B cell (primary cell): Measurements from ENCODE around the gene LRRC4. TPM values are rescaled to one million over a fixed set of nuclear protein-coding genes. Genes with fewer than 3 reads are reported as not detected.

ENCODE experiments used
- ATAC-seq: fragments of 200-7000 bp; cut with Tn5 transposase; one replicate; pipeline ENCODE4 v1.10.0; 2021; ENCODE audit warnings: low read depth, mild to moderate bottlenecking, moderate number of reproducible peaks, moderate library complexity
- CTCF ChIA-PET: fragments of 350-600 bp; sonication (Branson Sonifier 250); formaldehyde crosslinking; loops from one replicate; lab custom pipeline; 2021; ENCODE audit warnings: antibody characterized with exemption, inconsistent platforms; lab: Charles Lee
- POLR2A ChIA-PET: fragments of 350-600 bp; sonication (Branson Sonifier 250); formaldehyde crosslinking; loops from one replicate; lab custom pipeline; 2021; ENCODE audit warnings: antibody characterized with exemption; lab: Charles Lee
- DNase-seq: peaks from one replicate; pipeline ENCODE4 v3.0.0; 2013
- H2AFZ ChIP-seq: 2 replicates; pipeline ENCODE4 v1.6.1; 2012; ENCODE audit warnings: mild to moderate bottlenecking, low read depth, low read length; ENCODE audit not compliant: insufficient read depth, poor library complexity, severe bottlenecking
- H3K27ac ChIP-seq, 2 donors: 1 replicate in 1 of 2; 2 replicates in 1 of 2; pipeline ENCODE4 v1.5.1; 2012 to 2013; ENCODE audit warnings: low read length in 2 of 2, mild to moderate bottlenecking in 2 of 2, moderate library complexity in 1 of 2
- H3K27me3 ChIP-seq, 4 experiments: fragments of 200-600 bp in 1 of 4; sonication (generic) in 1 of 4; replicated peaks in 1 of 4; 1 replicate in 2 of 4; 2 replicates in 2 of 4; pipeline versions ENCODE4 v1.6.1 to v1.7.0; 2013 to 2016; ENCODE audit warnings: low read length in 3 of 4, mild to moderate bottlenecking in 2 of 4, mixed read lengths in 1 of 4, moderate library complexity in 1 of 4; ENCODE audit not compliant: insufficient read depth in 4 of 4, control insufficient read depth in 3 of 4; ENCODE audit errors: control extremely low read depth in 1 of 4
- H3K36me3 ChIP-seq, 2 experiments: replicated peaks in 1 of 2; 1 replicate in 1 of 2; 2 replicates in 1 of 2; pipeline versions ENCODE4 v1.6.1 to v1.7.1; 2013; ENCODE audit warnings: low read length in 1 of 2; ENCODE audit not compliant: insufficient read depth in 2 of 2, control insufficient read depth in 1 of 2; ENCODE audit errors: control extremely low read depth in 1 of 2, extremely low read depth in 1 of 2
- H3K4me1 ChIP-seq, 2 donors: fragments of 200-600 bp in 1 of 2; sonication (generic) in 1 of 2; 1 replicate in 1 of 2; 2 replicates in 1 of 2; pipeline versions ENCODE4 v1.5.1 to v1.6.1; 2013 to 2017; ENCODE audit warnings: low read length in 2 of 2; ENCODE audit not compliant: control insufficient read depth in 2 of 2, insufficient read depth in 2 of 2
- H3K4me2 ChIP-seq: replicated peaks from 2 replicates; pipeline ENCODE3; 2012; ENCODE audit warnings: mild to moderate bottlenecking, low read depth, low read length; ENCODE audit not compliant: poor library complexity, severe bottlenecking
- H3K4me3 ChIP-seq, 5 experiments: fragments of 200-600 bp in 1 of 5; sonication (generic) in 1 of 5; 1 replicate in 3 of 5; 2 replicates in 2 of 5; pipeline versions ENCODE4 v1.5.1 to v1.7.0; 2011 to 2016; ENCODE audit warnings: low read length in 4 of 5, mild to moderate bottlenecking in 4 of 5, low read depth in 2 of 5, control low read depth in 1 of 5, moderate library complexity in 1 of 5; ENCODE audit not compliant: insufficient read depth in 1 of 5; ENCODE audit errors: control extremely low read depth in 1 of 5, extremely low read depth in 1 of 5
- H3K79me2 ChIP-seq: fragments of 200-600 bp; sonication (generic); one replicate; pipeline ENCODE4 v1.6.0; 2016; ENCODE audit warnings: low read length; ENCODE audit not compliant: control insufficient read depth, insufficient read depth
- H3K9ac ChIP-seq: fragments of 200-600 bp; sonication (generic); 2 replicates; pipeline ENCODE4 v1.6.1; 2017; ENCODE audit warnings: mild to moderate bottlenecking, low read length, moderate library complexity
- H3K9me3 ChIP-seq, 3 donors: one replicate each; pipeline versions ENCODE4 v1.6.1 to v1.7.1; 2013; ENCODE audit warnings: low read length in 2 of 3; ENCODE audit not compliant: control insufficient read depth in 2 of 3, insufficient read depth in 1 of 3; ENCODE audit errors: control extremely low read depth in 1 of 3
- H4K20me1 ChIP-seq: 2 replicates; pipeline ENCODE4 v1.6.0; 2012; ENCODE audit warnings: mild to moderate bottlenecking, low read length; ENCODE audit not compliant: insufficient read depth, control insufficient read depth, poor library complexity, severe bottlenecking
- H3K27ac Mint-ChIP-seq: one replicate; pipeline ENCODE4 v1.8.0; 2021; ENCODE audit warnings: mixed read lengths
- H3K27me3 Mint-ChIP-seq: one replicate; pipeline ENCODE4 v1.8.0; 2021; ENCODE audit warnings: mixed read lengths
- H3K4me1 Mint-ChIP-seq: one replicate; pipeline ENCODE4 v1.8.0; 2021; ENCODE audit warnings: mixed read lengths
- H3K4me3 Mint-ChIP-seq: one replicate; pipeline ENCODE4 v1.8.0; 2021; ENCODE audit warnings: mixed read lengths
- H3K9me3 Mint-ChIP-seq: one replicate; pipeline ENCODE4 v1.8.0; 2022; ENCODE audit warnings: mixed read lengths; ENCODE audit not compliant: insufficient read depth
- EZH2 ChIP-seq: IDR thresholded peaks from 2 replicates; pipeline ENCODE4 v1.6.1; 2012; ENCODE audit warnings: borderline replicate concordance, low read depth, mild to moderate bottlenecking, moderate library complexity, low read length; ENCODE audit not compliant: insufficient read depth, poor library complexity, severe bottlenecking
- WGBS: methylation state at CpG from one replicate; pipeline ENCODE4 v1.1.5; 2013; ENCODE audit warnings: missing lambda C conversion rate; ENCODE audit not compliant: insufficient coverage; 5-methylcytosine and 5-hydroxymethylcytosine counted together
- intact Hi-C: fragments of 100-400 bp; cut with micrococcal nuclease; formaldehyde crosslinking; loops from one replicate; pipeline ENCODE4 v1.10.0; 2022
- polyA plus RNA-seq: library from polyadenylated mRNA; depleted of rRNA; stranded (reverse); fragments of >200 nt; gene quantifications from 2 replicates; pipeline ENCODE4 v1.2.3, GENCODE V29; 2012
- total RNA-seq, 2 donors: library from RNA; stranded (reverse); fragments of 120-200 nt in 1 of 2; gene quantifications; 1 replicate in 1 of 2; 2 replicates in 1 of 2; pipeline versions ENCODE4 v1.2.3 to v1.2.4, GENCODE V29; 2013 to 2022
- TF ChIP-seq, protein P1 (sequence below): fragments of 200-600 bp; IDR thresholded peaks from one replicate; pipeline ENCODE4 v1.8.0; 2022; ENCODE audit warnings: antibody characterized with exemption, mild to moderate bottlenecking

The LRRC4 gene
- total and polyA plus RNA-seq, 2 donors (not counting 1 experiment from before 2014, with no cell fraction given): 0.98 to 1.2 TPM

GRCh38 chr7:127981965-127982364, 49.3 kb downstream of the LRRC4 start:
- ChIA-PET CTCF (interaction anchor here (0.7 to 2.0 kb wide), 2 partner anchors 273 to 481 kb away, joined by 3 to 4 read pairs; no protein-coding TSS in a partner anchor), POLR2A (no interaction called here)
- peaks cover 5 to 14% of the 10 kb centered on the region in 2 experiments for H3K36me3 ChIP-seq
- intact Hi-C loops: no loop called here
- H3K27me3 Mint-ChIP-seq: no peaks in the 10 kb centered on the region
- no peak overlapping the region for H2AFZ ChIP-seq
- H3K4me3 Mint-ChIP-seq: no peak overlapping the region
- H3K4me1 Mint-ChIP-seq: peaks cover 5% of the 10 kb centered on the region
- no peak for TF ChIP-seq EZH2
- TF ChIP-seq, protein P1, sequence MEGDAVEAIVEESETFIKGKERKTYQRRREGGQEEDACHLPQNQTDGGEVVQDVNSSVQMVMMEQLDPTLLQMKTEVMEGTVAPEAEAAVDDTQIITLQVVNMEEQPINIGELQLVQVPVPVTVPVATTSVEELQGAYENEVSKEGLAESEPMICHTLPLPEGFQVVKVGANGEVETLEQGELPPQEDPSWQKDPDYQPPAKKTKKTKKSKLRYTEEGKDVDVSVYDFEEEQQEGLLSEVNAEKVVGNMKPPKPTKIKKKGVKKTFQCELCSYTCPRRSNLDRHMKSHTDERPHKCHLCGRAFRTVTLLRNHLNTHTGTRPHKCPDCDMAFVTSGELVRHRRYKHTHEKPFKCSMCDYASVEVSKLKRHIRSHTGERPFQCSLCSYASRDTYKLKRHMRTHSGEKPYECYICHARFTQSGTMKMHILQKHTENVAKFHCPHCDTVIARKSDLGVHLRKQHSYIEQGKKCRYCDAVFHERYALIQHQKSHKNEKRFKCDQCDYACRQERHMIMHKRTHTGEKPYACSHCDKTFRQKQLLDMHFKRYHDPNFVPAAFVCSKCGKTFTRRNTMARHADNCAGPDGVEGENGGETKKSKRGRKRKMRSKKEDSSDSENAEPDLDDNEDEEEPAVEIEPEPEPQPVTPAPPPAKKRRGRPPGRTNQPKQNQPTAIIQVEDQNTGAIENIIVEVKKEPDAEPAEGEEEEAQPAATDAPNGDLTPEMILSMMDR: no peak
- H3K27ac Mint-ChIP-seq: no peak overlapping the region
- H3K4me2 ChIP-seq: no peak overlapping the region
- H3K9me3 Mint-ChIP-seq: peaks cover 15% of the 10 kb centered on the region
- no peak for ATAC-seq
- no peak overlapping the region for H3K9ac ChIP-seq
- no peaks in the 10 kb centered on the region for H3K27me3 ChIP-seq
- no peaks in the 10 kb centered on the region for H3K4me1 ChIP-seq
- H3K79me2 ChIP-seq: peaks cover 6% of the 10 kb centered on the region
- peaks cover 2 to 15% (median 10%) of the 10 kb centered on the region in 3 donors for H3K9me3 ChIP-seq
- 100% methylated on average over 3 of the region's 4 CpGs for WGBS
- DNase-seq: no peak
- no peak overlapping the region for H3K27ac ChIP-seq
- H4K20me1 ChIP-seq: no peaks in the 10 kb centered on the region
- no peak overlapping the region for H3K4me3 ChIP-seq

DNA sequence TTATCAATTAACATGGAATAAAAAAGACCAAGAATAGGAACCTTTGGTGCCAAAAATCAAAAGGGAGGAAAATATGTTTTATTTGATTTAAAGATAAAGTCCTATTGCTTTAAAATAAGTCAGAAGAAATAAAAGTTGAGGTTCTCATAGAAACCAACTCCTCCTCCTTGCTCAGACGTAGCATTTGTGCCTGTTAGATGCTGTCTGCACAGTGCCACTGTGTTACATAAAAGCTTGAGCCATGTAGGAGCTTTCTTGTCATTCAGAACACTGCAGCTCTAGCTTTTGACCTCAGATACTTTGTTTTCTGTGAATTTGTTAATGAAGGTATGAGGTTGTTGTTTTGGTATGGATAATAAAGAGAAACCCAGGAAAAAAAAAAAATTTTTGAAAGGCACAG, 50.3 kb downstream of the LRRC4 start:
- H3K36me3 ChIP-seq: peaks cover 10 to 21% of the 10 kb centered on the region in 2 experiments
- no peak overlapping the region for H3K27ac Mint-ChIP-seq
- no peak for DNase-seq
- H3K4me1 Mint-ChIP-seq: peaks cover 6% of the 10 kb centered on the region
- no peak overlapping the region for H3K4me3 ChIP-seq
- intact Hi-C loops: no loop called here
- peaks cover 0 to under 1% of the 10 kb centered on the region in 2 donors for H3K4me1 ChIP-seq
- peaks cover 6% of the 10 kb centered on the region for H3K79me2 ChIP-seq
- H3K27me3 Mint-ChIP-seq: no peaks in the 10 kb centered on the region
- ATAC-seq: no peak
- H3K9me3 ChIP-seq: peaks cover 2 to 20% (median 15%) of the 10 kb centered on the region in 3 donors
- CTCF ChIA-PET: interaction anchor here (1.2 to 1.5 kb wide), 2 partner anchors 229 to 268 kb away, joined by 3 read pairs; no protein-coding TSS in a partner anchor
- H3K27ac ChIP-seq: no peak overlapping the region
- POLR2A ChIA-PET: no interaction called here
- H3K9ac ChIP-seq: no peak overlapping the region
- no peak overlapping the region for H3K4me2 ChIP-seq
- 100% methylated on average over 1 of the region's 1 CpG for WGBS
- H3K9me3 Mint-ChIP-seq: peaks cover 15% of the 10 kb centered on the region
- no peak for TF ChIP-seq EZH2
- TF ChIP-seq, protein P1: no peak
- no peaks in the 10 kb centered on the region for H4K20me1 ChIP-seq
- no peaks in the 10 kb centered on the region for H3K27me3 ChIP-seq
- no peak overlapping the region for H2AFZ ChIP-seq
- no peak overlapping the region for H3K4me3 Mint-ChIP-seq
